ENCODE measurements around the gene SNX20. TPM values are rescaled to one million over a fixed set of nuclear protein-coding genes. Genes with fewer than 3 reads are reported as not detected.

The SNX20 gene
- total and polyA plus RNA-seq, 10 donors = 17.6 to 50.5 (median 31.5) TPM

- no peak for TF ChIP-seq POLR2AphosphoS5 (IDR thresholded peaks at IDR 0.05)
- no peak for TF ChIP-seq CTCF (IDR thresholded peaks at IDR 0.05 in 8 of 11, conservative IDR thresholded peaks at IDR 0.05 in 3 of 11)
- no peak for TF ChIP-seq POLR2A (IDR thresholded peaks at IDR 0.05)
- Histone ChIP-seq H3K27me3 (replicated peaks in 1 of 7) (no peaks in the 10 kb centered on the region), H3K4me3 (no peak overlapping the region), H3K9me3 (peaks cover 0 to 5% (median 1%) of the 10 kb centered on the region in 8 donors), H3K4me1 (peaks cover 4 to 88% (median 25%) of the 10 kb centered on the region in 6 donors), H3K36me3 (peaks cover 0 to 28% (median 0%) of the 10 kb centered on the region in 6 donors), H3K27ac (no peak overlapping the region)
- intact Hi-C loops (cut with DNase I; ENCODE audit: low total_unique reads) = no loop called here
- DNase-seq = no peak
- 91 to 96% (median 93%) methylated on average over 9 of the region's 9 CpGs for WGBS, 5 donors
These were observed 37.8 kb upstream of the SNX20 start for GRCh38 chr16:50718761-50719400.

- TF ChIP-seq POLR2A (IDR thresholded peaks at IDR 0.05) = no peak
- no peak overlapping the region for H3K4me3 ChIP-seq
- intact Hi-C loops (cut with DNase I; ENCODE audit: low total_unique reads) = no loop called here
- peaks cover 0 to 21% (median 0%) of the 10 kb centered on the region in 6 donors for H3K36me3 ChIP-seq
- WGBS, 5 donors = 88 to 89% (median 88%) methylated on average over 16 of the region's 16 CpGs
- H3K27me3 ChIP-seq (replicated peaks in 1 of 7) = no peaks in the 10 kb centered on the region
- H3K9me3 ChIP-seq = no peaks in the 10 kb centered on the region
- H3K27ac ChIP-seq = no peak overlapping the region
- DNase-seq = no peak
- peaks cover 4 to 94% (median 29%) of the 10 kb centered on the region in 6 donors for H3K4me1 ChIP-seq
These were observed 37.1 kb upstream of the SNX20 start for GRCh38 chr16:50718061-50718760.

- WGBS, 5 donors = 85 to 98% (median 88%) methylated on average over 5 of the region's 5 CpGs
- intact Hi-C loops (cut with DNase I; ENCODE audit: low total_unique reads) = no loop called here
- no peaks in the 10 kb centered on the region for H3K27me3 ChIP-seq (replicated peaks in 1 of 7)
These were observed 36.4 kb upstream of the SNX20 start for GRCh38 chr16:50717494-50717893.

GRCh38 chr16:50717091-50717490, 36.0 kb upstream of the SNX20 start:
- peaks cover 4 to 99% (median 37%) of the 10 kb centered on the region in 6 donors for H3K4me1 ChIP-seq
- H3K27me3 ChIP-seq (replicated peaks in 1 of 7) = no peaks in the 10 kb centered on the region
- H3K4me3 ChIP-seq = no peak overlapping the region
- peaks cover 0 to 15% (median 0%) of the 10 kb centered on the region in 6 donors for H3K36me3 ChIP-seq
- TF ChIP-seq CTCF (IDR thresholded peaks at IDR 0.05 in 8 of 11, conservative IDR thresholded peaks at IDR 0.05 in 3 of 11) (no peak), POLR2AphosphoS5 (IDR thresholded peaks at IDR 0.05) (no peak), POLR2A (IDR thresholded peaks at IDR 0.05) (no peak)
- peak overlapping the region in 4 of 8 donors; percentile 6 to 42 (median 28) for H3K27ac ChIP-seq
- DNase-seq = no peak
- intact Hi-C loops (cut with DNase I; ENCODE audit: low total_unique reads) = no loop called here
- no peaks in the 10 kb centered on the region for H3K9me3 ChIP-seq
- 40 to 62% (median 52%) methylated on average over 4 of the region's 4 CpGs for WGBS, 5 donors

More at GRCh38 chr16:50717494-50717893, 36.4 kb upstream of the SNX20 start:
- H3K36me3 ChIP-seq = peaks cover 0 to 14% (median 0%) of the 10 kb centered on the region in 6 donors
- peaks cover 4 to 99% (median 34%) of the 10 kb centered on the region in 6 donors for H3K4me1 ChIP-seq
- no peak overlapping the region for H3K4me3 ChIP-seq
- no peaks in the 10 kb centered on the region for H3K9me3 ChIP-seq
- DNase-seq = no peak
- peak overlapping the region in 4 of 8 donors; percentile 6 to 42 (median 28) for H3K27ac ChIP-seq
- TF ChIP-seq CTCF (IDR thresholded peaks at IDR 0.05 in 8 of 11, conservative IDR thresholded peaks at IDR 0.05 in 3 of 11) (no peak), POLR2A (IDR thresholded peaks at IDR 0.05) (no peak), POLR2AphosphoS5 (IDR thresholded peaks at IDR 0.05) (no peak)

Measured in spleen (tissue), 11 donors.